Measurements from ENCODE around the gene MCAT.
A peak's percentile ranks its signal among the peaks of the same experiment; 100 is the strongest.

MCAT gene

GRCh38 chr22:43094551-43094950 lies 48.6 kb downstream of the MCAT start:
- H3K9me3 ChIP-seq (ENCODE audit: control insufficient read depth, low read length), result peaks cover 6% of the 10 kb centered on the region
- H2AFZ ChIP-seq (ENCODE audit: low read depth, low read length), result no peak overlapping the region
- H2BK120ac ChIP-seq (ENCODE audit: low read depth, low read length), result no peak overlapping the region
- H2BK15ac ChIP-seq (ENCODE audit: low read depth, poor library complexity, severe bottlenecking), result no peak overlapping the region
- no peaks in the 10 kb centered on the region for H3K79me1 ChIP-seq (replicated peaks; ENCODE audit: low read length, poor library complexity, severe bottlenecking)
- peak overlapping the region in 1 of 2 experiments; percentile 7 for H3K14ac ChIP-seq (ENCODE audit: low read length in 2 of 2)
- H3K18ac ChIP-seq (ENCODE audit: low read depth in 1 of 2, low read length in 2 of 2), result no peak overlapping the region
- H3K4me2 ChIP-seq (ENCODE audit: low read length, poor library complexity, severe bottlenecking), result no peak overlapping the region
- H3K4me3 ChIP-seq (ENCODE audit: insufficient read depth in 1 of 2, low read depth in 1 of 2, low read length in 2 of 2), result no peak overlapping the region
- H2AK5ac ChIP-seq (ENCODE audit: low read length, severe bottlenecking), result no peak overlapping the region
- no peak overlapping the region for H4K91ac ChIP-seq (ENCODE audit: low read length)
- no peak overlapping the region for H3K4ac ChIP-seq (ENCODE audit: low read depth in 1 of 2, low read length in 2 of 2)
- no peak overlapping the region for H2BK5ac ChIP-seq (ENCODE audit: low read depth, low read length, poor library complexity, severe bottlenecking)
- H3K36me3 ChIP-seq (ENCODE audit: control insufficient read depth in 1 of 2, insufficient read depth in 2 of 2, low read depth in 1 of 2, low read length in 2 of 2), result no peaks in the 10 kb centered on the region
- H4K8ac ChIP-seq (ENCODE audit: low read length), result no peak overlapping the region
- H2BK12ac ChIP-seq (ENCODE audit: low read length in 2 of 2), result no peak overlapping the region
- H3K23ac ChIP-seq (ENCODE audit: low read length in 2 of 2), result no peak overlapping the region
- H3K27ac ChIP-seq (ENCODE audit: low read length, poor library complexity, severe bottlenecking), result no peak overlapping the region
- no peaks in the 10 kb centered on the region for H3K27me3 ChIP-seq (ENCODE audit: control insufficient read depth in 1 of 2, insufficient read depth in 1 of 2, low read length in 2 of 2)
- WGBS, result 67% methylated on average over 4 of the region's 4 CpGs
- peaks cover 6% of the 10 kb centered on the region for H3K4me1 ChIP-seq (ENCODE audit: control insufficient read depth, insufficient read depth, low read depth, low read length)
- no peak for DNase-seq
- H3K9ac ChIP-seq (ENCODE audit: low read length), result no peak overlapping the region

GRCh38 chr22:43094085-43094484 lies 49.1 kb downstream of the MCAT start:
- Histone ChIP-seq H3K9me3 (ENCODE audit: control insufficient read depth, low read length) (peaks cover 6% of the 10 kb centered on the region), H2BK12ac (ENCODE audit: low read length in 2 of 2) (no peak overlapping the region), H3K4me2 (ENCODE audit: low read length, poor library complexity, severe bottlenecking) (no peak overlapping the region), H3K36me3 (ENCODE audit: control insufficient read depth in 1 of 2, insufficient read depth in 2 of 2, low read depth in 1 of 2, low read length in 2 of 2) (no peaks in the 10 kb centered on the region), H4K8ac (ENCODE audit: low read length) (no peak overlapping the region), H2AK5ac (ENCODE audit: low read length, severe bottlenecking) (no peak overlapping the region), H3K14ac (ENCODE audit: low read length in 2 of 2) (peak overlapping the region in 1 of 2 experiments; percentile 7), H3K9ac (ENCODE audit: low read length) (no peak overlapping the region), H3K79me1 (replicated peaks; ENCODE audit: low read length, poor library complexity, severe bottlenecking) (no peaks in the 10 kb centered on the region), H3K27me3 (ENCODE audit: control insufficient read depth in 1 of 2, insufficient read depth in 1 of 2, low read length in 2 of 2) (no peaks in the 10 kb centered on the region), H3K27ac (ENCODE audit: low read length, poor library complexity, severe bottlenecking) (no peak overlapping the region), H2BK15ac (ENCODE audit: low read depth, poor library complexity, severe bottlenecking) (no peak overlapping the region), H4K91ac (ENCODE audit: low read length) (no peak overlapping the region), H2BK5ac (ENCODE audit: low read depth, low read length, poor library complexity, severe bottlenecking) (no peak overlapping the region), H2AFZ (ENCODE audit: low read depth, low read length) (no peak overlapping the region), H3K4ac (ENCODE audit: low read depth in 1 of 2, low read length in 2 of 2) (no peak overlapping the region), H2BK120ac (ENCODE audit: low read depth, low read length) (no peak overlapping the region), H3K18ac (ENCODE audit: low read depth in 1 of 2, low read length in 2 of 2) (no peak overlapping the region), H3K4me1 (ENCODE audit: control insufficient read depth, insufficient read depth, low read depth, low read length) (peaks cover 7% of the 10 kb centered on the region), H3K4me3 (ENCODE audit: insufficient read depth in 1 of 2, low read depth in 1 of 2, low read length in 2 of 2) (no peak overlapping the region), H3K23ac (ENCODE audit: low read length in 2 of 2) (peak overlapping the region in 1 of 2 experiments; percentile 9)
- DNase-seq, result no peak
- WGBS, result 83% methylated on average over 7 of the region's 7 CpGs

- WGBS, result 87% methylated on average over 9 of the region's 9 CpGs
- Histone ChIP-seq H3K4me2 (ENCODE audit: low read length, poor library complexity, severe bottlenecking) (no peak overlapping the region), H3K4me1 (ENCODE audit: control insufficient read depth, insufficient read depth, low read depth, low read length) (peaks cover 8% of the 10 kb centered on the region), H3K9ac (ENCODE audit: low read length) (no peak overlapping the region), H2AK5ac (ENCODE audit: low read length, severe bottlenecking) (no peak overlapping the region), H3K23ac (ENCODE audit: low read length in 2 of 2) (no peak overlapping the region), H2BK12ac (ENCODE audit: low read length in 2 of 2) (no peak overlapping the region), H3K9me3 (ENCODE audit: control insufficient read depth, low read length) (peaks cover 6% of the 10 kb centered on the region), H3K4me3 (ENCODE audit: insufficient read depth in 1 of 2, low read depth in 1 of 2, low read length in 2 of 2) (no peak overlapping the region), H3K18ac (ENCODE audit: low read depth in 1 of 2, low read length in 2 of 2) (no peak overlapping the region), H3K14ac (ENCODE audit: low read length in 2 of 2) (no peak overlapping the region), H3K4ac (ENCODE audit: low read depth in 1 of 2, low read length in 2 of 2) (no peak overlapping the region), H4K8ac (ENCODE audit: low read length) (no peak overlapping the region), H3K27ac (ENCODE audit: low read length, poor library complexity, severe bottlenecking) (no peak overlapping the region), H3K79me1 (replicated peaks; ENCODE audit: low read length, poor library complexity, severe bottlenecking) (peaks cover 3% of the 10 kb centered on the region), H4K91ac (ENCODE audit: low read length) (no peak overlapping the region), H2BK15ac (ENCODE audit: low read depth, poor library complexity, severe bottlenecking) (no peak overlapping the region), H2AFZ (ENCODE audit: low read depth, low read length) (no peak overlapping the region), H2BK5ac (ENCODE audit: low read depth, low read length, poor library complexity, severe bottlenecking) (no peak overlapping the region), H3K36me3 (ENCODE audit: control insufficient read depth in 1 of 2, insufficient read depth in 2 of 2, low read depth in 1 of 2, low read length in 2 of 2) (no peaks in the 10 kb centered on the region), H3K27me3 (ENCODE audit: control insufficient read depth in 1 of 2, insufficient read depth in 1 of 2, low read length in 2 of 2) (no peaks in the 10 kb centered on the region), H2BK120ac (ENCODE audit: low read depth, low read length) (no peak overlapping the region)
- no peak for DNase-seq
Observed at GRCh38 chr22:43092085-43092484, 51.1 kb downstream of the MCAT start.

GRCh38 chr22:43090130-43090789 lies 52.9 kb downstream of the MCAT start:
- H3K79me1 ChIP-seq (replicated peaks; ENCODE audit: low read length, poor library complexity, severe bottlenecking), result peaks cover 13% of the 10 kb centered on the region
- no peak overlapping the region for H2BK15ac ChIP-seq (ENCODE audit: low read depth, poor library complexity, severe bottlenecking)
- peak overlapping the region in 1 of 2 experiments; percentile 42 for H2BK12ac ChIP-seq (ENCODE audit: low read length in 2 of 2)
- H3K18ac ChIP-seq (ENCODE audit: low read depth in 1 of 2, low read length in 2 of 2), result no peak overlapping the region
- WGBS, result 77% methylated on average over 6 of the region's 6 CpGs
- H3K4me2 ChIP-seq (ENCODE audit: low read length, poor library complexity, severe bottlenecking), result no peak overlapping the region
- H3K4ac ChIP-seq (ENCODE audit: low read depth in 1 of 2, low read length in 2 of 2), result no peak overlapping the region
- peaks cover 8% of the 10 kb centered on the region for H3K4me1 ChIP-seq (ENCODE audit: control insufficient read depth, insufficient read depth, low read depth, low read length)
- H2BK120ac ChIP-seq (ENCODE audit: low read depth, low read length), result no peak overlapping the region
- H3K9me3 ChIP-seq (ENCODE audit: control insufficient read depth, low read length), result no peaks in the 10 kb centered on the region
- H2AFZ ChIP-seq (ENCODE audit: low read depth, low read length), result no peak overlapping the region
- no peak overlapping the region for H3K14ac ChIP-seq (ENCODE audit: low read length in 2 of 2)
- H3K27ac ChIP-seq (ENCODE audit: low read length, poor library complexity, severe bottlenecking), result no peak overlapping the region
- no peaks in the 10 kb centered on the region for H3K27me3 ChIP-seq (ENCODE audit: control insufficient read depth in 1 of 2, insufficient read depth in 1 of 2, low read length in 2 of 2)
- H4K8ac ChIP-seq (ENCODE audit: low read length), result no peak overlapping the region
- H2BK5ac ChIP-seq (ENCODE audit: low read depth, low read length, poor library complexity, severe bottlenecking), result no peak overlapping the region
- H3K36me3 ChIP-seq (ENCODE audit: control insufficient read depth in 1 of 2, insufficient read depth in 2 of 2, low read depth in 1 of 2, low read length in 2 of 2), result peaks cover 3 to 11% of the 10 kb centered on the region in 2 experiments
- peak overlapping the region in 1 of 2 experiments; percentile 93 for H3K4me3 ChIP-seq (ENCODE audit: insufficient read depth in 1 of 2, low read depth in 1 of 2, low read length in 2 of 2)
- H3K9ac ChIP-seq (ENCODE audit: low read length), result peak overlapping the region; percentile 15
- H4K91ac ChIP-seq (ENCODE audit: low read length), result no peak overlapping the region
- no peak overlapping the region for H3K23ac ChIP-seq (ENCODE audit: low read length in 2 of 2)
- H2AK5ac ChIP-seq (ENCODE audit: low read length, severe bottlenecking), result no peak overlapping the region
- peak; percentile 85 for DNase-seq

Data from mesenchymal stem cell (in vitro differentiated cells and primary cell).